Epithelial cell of esophagus (primary cell): ENCODE measurements around the gene ZNF284.
"Not testable (repeated sequence)": the region's sequence is repeated elsewhere in the genome, so short reads cannot be mapped to it uniquely, and the experiment has no call there.

ENCODE experiments used
- DNase-seq: peaks from one replicate; pipeline ENCODE4 v3.0.0; 2010; ENCODE audit warnings: low read depth
- H3K4me3 ChIP-seq: 2 replicates; pipeline ENCODE4 v1.5.1; 2011; ENCODE audit warnings: mild to moderate bottlenecking, low read length, control low read depth
- TF ChIP-seq, protein P1 (sequence below): IDR thresholded peaks from 2 replicates; pipeline ENCODE4 v1.5.1; 2011; ENCODE audit warnings: low read depth, mild to moderate bottlenecking, low read length, control low read depth, inconsistent platforms; ENCODE audit not compliant: insufficient read depth; ENCODE audit errors: missing control alignments

The ZNF284 gene

DNA sequence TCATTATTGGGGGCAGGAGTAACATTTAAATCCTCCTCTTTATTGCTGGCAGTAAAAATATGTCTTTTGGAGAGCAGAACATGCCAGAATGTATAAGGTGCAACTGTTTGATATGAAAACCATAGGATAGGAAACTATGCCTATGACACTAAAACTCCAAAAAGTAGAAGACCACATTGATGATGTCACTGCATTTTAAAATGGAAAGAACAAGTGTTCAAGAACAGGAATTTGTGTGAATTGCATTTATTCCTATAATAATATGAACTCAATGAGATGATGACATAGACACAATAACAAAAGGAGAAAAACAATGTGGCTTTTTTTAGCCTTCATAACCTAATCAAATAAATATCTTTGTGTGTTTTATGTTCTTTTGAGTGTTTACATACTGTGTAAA lies 37.5 kb downstream of the ZNF284 start:
- H3K4me3 ChIP-seq: no peak overlapping the region
- no peak for DNase-seq
- TF ChIP-seq, protein P1, sequence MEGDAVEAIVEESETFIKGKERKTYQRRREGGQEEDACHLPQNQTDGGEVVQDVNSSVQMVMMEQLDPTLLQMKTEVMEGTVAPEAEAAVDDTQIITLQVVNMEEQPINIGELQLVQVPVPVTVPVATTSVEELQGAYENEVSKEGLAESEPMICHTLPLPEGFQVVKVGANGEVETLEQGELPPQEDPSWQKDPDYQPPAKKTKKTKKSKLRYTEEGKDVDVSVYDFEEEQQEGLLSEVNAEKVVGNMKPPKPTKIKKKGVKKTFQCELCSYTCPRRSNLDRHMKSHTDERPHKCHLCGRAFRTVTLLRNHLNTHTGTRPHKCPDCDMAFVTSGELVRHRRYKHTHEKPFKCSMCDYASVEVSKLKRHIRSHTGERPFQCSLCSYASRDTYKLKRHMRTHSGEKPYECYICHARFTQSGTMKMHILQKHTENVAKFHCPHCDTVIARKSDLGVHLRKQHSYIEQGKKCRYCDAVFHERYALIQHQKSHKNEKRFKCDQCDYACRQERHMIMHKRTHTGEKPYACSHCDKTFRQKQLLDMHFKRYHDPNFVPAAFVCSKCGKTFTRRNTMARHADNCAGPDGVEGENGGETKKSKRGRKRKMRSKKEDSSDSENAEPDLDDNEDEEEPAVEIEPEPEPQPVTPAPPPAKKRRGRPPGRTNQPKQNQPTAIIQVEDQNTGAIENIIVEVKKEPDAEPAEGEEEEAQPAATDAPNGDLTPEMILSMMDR: no peak

DNA sequence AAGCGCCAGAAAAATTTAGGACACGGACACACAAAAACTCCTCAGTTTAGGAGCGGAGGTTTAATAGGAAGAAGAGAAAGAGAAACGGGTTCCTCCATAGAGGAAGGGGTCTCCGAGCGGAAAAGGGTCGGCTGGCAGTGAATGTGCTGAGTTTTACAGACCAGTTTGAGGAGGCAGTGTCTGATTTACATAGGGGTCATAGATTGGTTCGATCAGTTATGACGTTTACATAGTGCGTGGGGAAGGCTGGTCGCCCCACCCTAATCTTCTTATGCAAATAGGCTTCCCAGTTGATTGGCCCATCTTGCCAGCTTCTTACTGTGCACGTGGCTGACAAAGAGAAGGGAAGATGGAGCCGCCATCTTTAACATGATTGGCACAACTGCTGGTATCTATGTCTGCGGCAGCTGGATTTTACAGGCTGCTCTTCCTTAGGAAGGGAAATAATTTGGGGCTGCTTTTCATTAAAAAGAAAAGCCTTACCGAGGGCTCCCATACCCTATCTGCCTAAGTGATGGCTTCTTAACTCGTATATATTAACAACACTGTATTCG lies 40.0 kb downstream of the ZNF284 start:
- peak; percentile 84 for DNase-seq
- TF ChIP-seq, protein P1: no peak
- H3K4me3 ChIP-seq: peak overlapping the region; percentile 93

DNA sequence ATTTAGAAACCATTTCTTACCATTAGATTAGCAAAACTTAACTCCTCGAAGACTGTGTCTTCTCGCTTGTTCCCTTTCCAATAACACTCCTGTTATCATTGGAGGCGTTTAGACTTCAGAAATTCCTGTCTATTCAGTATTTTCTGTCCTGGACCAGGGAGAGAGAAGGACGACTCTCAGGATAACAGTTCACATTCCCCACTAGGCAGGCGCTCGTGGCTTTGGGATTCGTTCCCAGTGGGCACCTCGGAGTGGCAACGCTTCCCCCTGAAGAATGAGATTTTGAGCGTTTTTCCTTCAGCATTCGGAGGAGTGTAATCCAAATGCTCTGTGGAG lies 40.8 kb downstream of the ZNF284 start:
- peak overlapping the region; percentile 93 for H3K4me3 ChIP-seq
- DNase-seq: no peak
- TF ChIP-seq, protein P1: no peak

DNA sequence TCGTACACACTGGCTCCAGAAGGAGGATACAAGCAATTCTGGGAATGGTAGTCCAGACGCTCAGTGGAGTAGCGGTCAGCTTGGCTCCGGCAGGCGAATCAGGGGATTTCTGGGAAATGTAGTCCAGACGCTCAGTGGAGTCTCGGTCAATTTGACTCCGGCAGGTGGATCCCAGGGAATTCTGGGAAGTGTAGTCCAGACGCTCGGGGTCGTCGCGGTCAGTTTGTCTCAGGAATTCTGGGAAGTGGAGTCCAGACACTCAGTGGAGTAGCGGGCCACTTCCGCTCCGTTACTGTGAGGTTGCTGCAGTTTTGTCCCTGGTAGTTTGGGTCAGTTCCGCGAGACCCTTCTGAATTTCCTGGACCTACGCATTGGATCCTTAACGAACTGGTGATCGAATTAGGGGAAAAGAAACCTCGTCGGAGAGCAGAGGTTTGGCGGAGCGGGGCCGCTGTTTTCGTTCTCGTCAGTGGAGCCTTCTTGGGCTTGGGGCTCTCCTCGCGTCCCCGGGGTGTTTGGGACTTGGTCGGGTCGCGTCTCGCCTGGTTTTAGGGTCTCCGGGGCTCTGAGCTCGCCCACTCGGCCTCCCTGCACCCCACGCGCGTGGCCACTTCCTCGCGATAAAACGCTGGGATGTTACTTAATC lies 41.3 kb downstream of the ZNF284 start, which contains the start of gene ZNF225:
ZNF225 (plus strand) TSS at position 262 of the 646 bp plus-strand sequence. CDS start 2,429 bp downstream, outside the sequence.
- TF ChIP-seq, protein P1: peak; percentile 8
- peak; percentile 99 for DNase-seq

DNA sequence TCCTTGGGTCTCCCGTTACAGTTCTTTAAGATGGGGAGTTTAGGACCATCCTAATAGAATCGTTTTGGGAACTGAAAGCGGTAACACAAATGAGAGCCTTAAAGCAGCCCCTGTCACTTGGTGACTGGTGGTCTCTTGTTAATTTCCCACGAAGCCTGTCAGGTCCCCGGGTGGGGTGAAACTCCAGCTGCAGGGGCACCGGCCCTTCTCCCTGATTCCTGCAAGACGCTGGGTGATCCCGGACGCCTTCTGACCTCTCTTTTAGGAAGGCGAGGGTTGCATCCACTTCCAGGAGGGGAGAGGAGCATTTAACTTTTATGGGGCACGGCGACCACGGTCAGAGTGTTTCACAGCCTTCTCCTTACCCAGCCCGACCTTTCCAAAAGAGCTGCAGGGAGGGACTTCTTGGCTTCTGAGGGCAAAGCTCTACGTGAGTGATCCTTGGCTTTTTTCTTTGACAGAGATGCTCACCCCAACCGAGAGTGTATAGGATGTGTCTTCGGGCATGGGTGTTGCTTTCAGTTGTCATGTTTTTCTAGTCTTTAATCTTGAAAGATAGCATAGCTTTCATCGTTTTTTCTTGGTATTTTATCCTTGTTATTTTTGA lies 41.9 kb downstream of the ZNF284 start:
- DNase-seq: no peak
- peak overlapping the region; percentile 93 for H3K4me3 ChIP-seq
- TF ChIP-seq, protein P1: no peak

More for the DNA sequence above, 41.3 kb downstream of the ZNF284 start, which contains the start of gene ZNF225:
- H3K4me3 ChIP-seq: peak within 1 kb of the TSS; percentile 93

DNA sequence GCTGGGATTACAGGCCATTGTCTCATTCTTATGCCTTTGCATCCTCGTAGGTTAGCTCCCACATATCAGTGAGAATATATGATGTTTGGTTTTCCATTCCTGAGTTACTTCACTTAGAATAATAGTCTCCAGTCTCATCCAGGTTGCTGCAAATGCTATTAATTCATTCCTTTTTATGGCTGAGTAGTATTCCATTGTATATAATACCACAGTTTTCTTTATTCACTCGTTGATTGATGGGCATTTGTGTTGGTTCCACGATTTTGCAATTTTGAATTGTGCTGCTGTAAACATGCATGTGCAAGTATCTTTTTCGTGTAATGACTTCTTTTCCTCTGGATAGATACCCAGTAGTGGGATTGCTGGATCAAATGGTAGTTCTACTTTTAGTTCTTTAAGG lies 49.2 kb downstream of the ZNF284 start:
- DNase-seq, H3K4me3 ChIP-seq: not testable (repeated sequence)

DNA sequence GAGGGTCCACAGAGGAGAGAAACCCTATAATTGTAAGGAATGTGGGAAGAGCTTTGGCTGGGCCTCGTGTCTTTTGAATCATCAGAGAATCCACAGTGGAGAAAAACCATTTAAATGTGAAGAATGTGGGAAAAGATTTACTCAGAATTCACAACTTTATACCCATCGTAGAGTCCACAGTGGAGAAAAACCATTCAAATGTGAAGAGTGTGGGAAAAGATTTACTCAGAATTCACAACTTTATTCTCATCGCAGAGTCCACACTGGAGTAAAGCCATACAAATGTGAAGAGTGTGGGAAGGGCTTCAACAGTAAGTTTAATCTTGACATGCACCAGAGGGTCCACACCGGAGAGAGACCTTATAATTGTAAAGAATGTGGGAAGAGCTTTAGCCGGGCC lies 60.0 kb downstream of the ZNF284 start:
- no peak overlapping the region for H3K4me3 ChIP-seq
- no peak for DNase-seq

More for the DNA sequence above, 60.0 kb downstream of the ZNF284 start:
- TF ChIP-seq, protein P1: no peak
